ENCODE measurements around the gene ADSL.

GRCh38 chr22:40334060-40334459 is 12.2 kb upstream of the ADSL start:
- TF ChIP-seq CTCF (IDR thresholded peaks at IDR 0.05) (no peak), ZFX (IDR thresholded peaks at IDR 0.05; ENCODE audit: borderline replicate concordance) (no peak)

Data from 22Rv1 (cell line).